Measurements from ENCODE around the gene EED. TPM values are rescaled to one million over a fixed set of nuclear protein-coding genes. Genes with fewer than 3 reads are reported as not detected.

Gene EED
- polyA plus RNA-seq, 1 donor, result 28.0 TPM

- WGBS (ENCODE audit: insufficient coverage, low lambda C conversion rate), result no CpG with 5 or more reads among the region's 1 CpG
- no peak overlapping the region for H3K27ac ChIP-seq (ENCODE audit: low read length)
These were observed 40.2 kb upstream of the EED start for GRCh38 chr11:86204356-86204755.

GRCh38 chr11:86205421-86206336 is 38.9 kb upstream of the EED start:
- Histone ChIP-seq H3K9me3 (ENCODE audit: control insufficient read depth, low read depth, low read length) (no peaks in the 10 kb centered on the region), H3K27me3 (ENCODE audit: control insufficient read depth, insufficient read depth, low read length) (no peaks in the 10 kb centered on the region), H3K4me1 (ENCODE audit: control insufficient read depth, insufficient read depth, low read length) (peaks cover 2% of the 10 kb centered on the region), H3K36me3 (ENCODE audit: control insufficient read depth, insufficient read depth, low read length) (no peaks in the 10 kb centered on the region), H3K4me3 (ENCODE audit: low read length) (no peak overlapping the region), H3K27ac (ENCODE audit: low read length) (no peak overlapping the region)
- DNase-seq, result no peak
- WGBS (ENCODE audit: insufficient coverage, low lambda C conversion rate), result 92% methylated on average over 4 of the region's 11 CpGs

More at GRCh38 chr11:86204356-86204755, 40.2 kb upstream of the EED start:
- DNase-seq, result no peak
- Histone ChIP-seq H3K27me3 (ENCODE audit: control insufficient read depth, insufficient read depth, low read length) (no peaks in the 10 kb centered on the region), H3K36me3 (ENCODE audit: control insufficient read depth, insufficient read depth, low read length) (no peaks in the 10 kb centered on the region), H3K4me1 (ENCODE audit: control insufficient read depth, insufficient read depth, low read length) (peaks cover 2% of the 10 kb centered on the region), H3K4me3 (ENCODE audit: low read length) (no peak overlapping the region), H3K9me3 (ENCODE audit: control insufficient read depth, low read depth, low read length) (no peaks in the 10 kb centered on the region)

GRCh38 chr11:86206337-86206695 is 38.2 kb upstream of the EED start:
- Histone ChIP-seq H3K27me3 (ENCODE audit: control insufficient read depth, insufficient read depth, low read length) (no peaks in the 10 kb centered on the region), H3K27ac (ENCODE audit: low read length) (no peak overlapping the region), H3K4me3 (ENCODE audit: low read length) (no peak overlapping the region), H3K36me3 (ENCODE audit: control insufficient read depth, insufficient read depth, low read length) (no peaks in the 10 kb centered on the region), H3K4me1 (ENCODE audit: control insufficient read depth, insufficient read depth, low read length) (peaks cover 2% of the 10 kb centered on the region), H3K9me3 (ENCODE audit: control insufficient read depth, low read depth, low read length) (no peaks in the 10 kb centered on the region)
- no peak for DNase-seq
- WGBS (ENCODE audit: insufficient coverage, low lambda C conversion rate), result no CpG with 5 or more reads among the region's 2 CpGs

GRCh38 chr11:86207413-86207812 is 37.1 kb upstream of the EED start:
- no peak overlapping the region for H3K4me3 ChIP-seq (ENCODE audit: low read length)
- whole genome bisulfite sequencing (ENCODE audit: insufficient coverage, low lambda C conversion rate), result 93% methylated on average over 2 of the region's 2 CpGs

GRCh38 chr11:86208572-86208971 is 36.0 kb upstream of the EED start:
- Histone ChIP-seq H3K36me3 (ENCODE audit: control insufficient read depth, insufficient read depth, low read length) (no peaks in the 10 kb centered on the region), H3K27me3 (ENCODE audit: control insufficient read depth, insufficient read depth, low read length) (no peaks in the 10 kb centered on the region), H3K27ac (ENCODE audit: low read length) (no peak overlapping the region), H3K4me3 (ENCODE audit: low read length) (no peak overlapping the region), H3K4me1 (ENCODE audit: control insufficient read depth, insufficient read depth, low read length) (no peaks in the 10 kb centered on the region), H3K9me3 (ENCODE audit: control insufficient read depth, low read depth, low read length) (no peaks in the 10 kb centered on the region)
- DNase-seq, result no peak

More at GRCh38 chr11:86207413-86207812, 37.1 kb upstream of the EED start:
- DNase-seq, result no peak
- H3K9me3 ChIP-seq (ENCODE audit: control insufficient read depth, low read depth, low read length), result no peaks in the 10 kb centered on the region
- no peaks in the 10 kb centered on the region for H3K4me1 ChIP-seq (ENCODE audit: control insufficient read depth, insufficient read depth, low read length)
- H3K27ac ChIP-seq (ENCODE audit: low read length), result no peak overlapping the region
- H3K36me3 ChIP-seq (ENCODE audit: control insufficient read depth, insufficient read depth, low read length), result no peaks in the 10 kb centered on the region
- no peaks in the 10 kb centered on the region for H3K27me3 ChIP-seq (ENCODE audit: control insufficient read depth, insufficient read depth, low read length)

- Histone ChIP-seq H3K27me3 (ENCODE audit: control insufficient read depth, insufficient read depth, low read length) (no peaks in the 10 kb centered on the region), H3K9me3 (ENCODE audit: control insufficient read depth, low read depth, low read length) (no peaks in the 10 kb centered on the region), H3K27ac (ENCODE audit: low read length) (no peak overlapping the region), H3K36me3 (ENCODE audit: control insufficient read depth, insufficient read depth, low read length) (no peaks in the 10 kb centered on the region), H3K4me3 (ENCODE audit: low read length) (no peak overlapping the region), H3K4me1 (ENCODE audit: control insufficient read depth, insufficient read depth, low read length) (no peaks in the 10 kb centered on the region)
- WGBS (ENCODE audit: insufficient coverage, low lambda C conversion rate), result no CpG with 5 or more reads among the region's 9 CpGs
- no peak for DNase-seq
These were observed 34.5 kb upstream of the EED start for GRCh38 chr11:86209806-86210657.

GRCh38 chr11:86210898-86211297 is 33.7 kb upstream of the EED start:
- no peaks in the 10 kb centered on the region for H3K4me1 ChIP-seq (ENCODE audit: control insufficient read depth, insufficient read depth, low read length)
- H3K4me3 ChIP-seq (ENCODE audit: low read length), result no peak overlapping the region
- WGBS (ENCODE audit: insufficient coverage, low lambda C conversion rate), result no CpG with 5 or more reads among the region's 4 CpGs
- no peak overlapping the region for H3K27ac ChIP-seq (ENCODE audit: low read length)
- no peaks in the 10 kb centered on the region for H3K27me3 ChIP-seq (ENCODE audit: control insufficient read depth, insufficient read depth, low read length)
- no peaks in the 10 kb centered on the region for H3K9me3 ChIP-seq (ENCODE audit: control insufficient read depth, low read depth, low read length)
- DNase-seq, result no peak
- no peaks in the 10 kb centered on the region for H3K36me3 ChIP-seq (ENCODE audit: control insufficient read depth, insufficient read depth, low read length)

- no peaks in the 10 kb centered on the region for H3K9me3 ChIP-seq (ENCODE audit: control insufficient read depth, low read depth, low read length)
- 80% methylated on average over 2 of the region's 4 CpGs for WGBS (ENCODE audit: insufficient coverage, low lambda C conversion rate)
- no peak for DNase-seq
- no peak overlapping the region for H3K27ac ChIP-seq (ENCODE audit: low read length)
- H3K4me1 ChIP-seq (ENCODE audit: control insufficient read depth, insufficient read depth, low read length), result no peaks in the 10 kb centered on the region
- no peaks in the 10 kb centered on the region for H3K27me3 ChIP-seq (ENCODE audit: control insufficient read depth, insufficient read depth, low read length)
- no peak overlapping the region for H3K4me3 ChIP-seq (ENCODE audit: low read length)
- H3K36me3 ChIP-seq (ENCODE audit: control insufficient read depth, insufficient read depth, low read length), result no peaks in the 10 kb centered on the region
These were observed 32.9 kb upstream of the EED start for GRCh38 chr11:86211619-86212018.

GRCh38 chr11:86212019-86212611 is 32.4 kb upstream of the EED start:
- no peaks in the 10 kb centered on the region for H3K27me3 ChIP-seq (ENCODE audit: control insufficient read depth, insufficient read depth, low read length)
- no peak for DNase-seq
- H3K27ac ChIP-seq (ENCODE audit: low read length), result no peak overlapping the region
- no CpG with 5 or more reads among the region's 2 CpGs for WGBS (ENCODE audit: insufficient coverage, low lambda C conversion rate)
- H3K4me1 ChIP-seq (ENCODE audit: control insufficient read depth, insufficient read depth, low read length), result no peaks in the 10 kb centered on the region
- no peaks in the 10 kb centered on the region for H3K9me3 ChIP-seq (ENCODE audit: control insufficient read depth, low read depth, low read length)
- H3K4me3 ChIP-seq (ENCODE audit: low read length), result no peak overlapping the region
- no peaks in the 10 kb centered on the region for H3K36me3 ChIP-seq (ENCODE audit: control insufficient read depth, insufficient read depth, low read length)

GRCh38 chr11:86214710-86215109 is 29.8 kb upstream of the EED start:
- no peak overlapping the region for H3K4me3 ChIP-seq (ENCODE audit: low read length)
- H3K27ac ChIP-seq (ENCODE audit: low read length), result no peak overlapping the region
- no CpG with 5 or more reads among the region's 1 CpG for WGBS (ENCODE audit: insufficient coverage, low lambda C conversion rate)
- H3K9me3 ChIP-seq (ENCODE audit: control insufficient read depth, low read depth, low read length), result no peaks in the 10 kb centered on the region
- no peaks in the 10 kb centered on the region for H3K36me3 ChIP-seq (ENCODE audit: control insufficient read depth, insufficient read depth, low read length)
- no peak for DNase-seq
- H3K4me1 ChIP-seq (ENCODE audit: control insufficient read depth, insufficient read depth, low read length), result no peaks in the 10 kb centered on the region
- H3K27me3 ChIP-seq (ENCODE audit: control insufficient read depth, insufficient read depth, low read length), result no peaks in the 10 kb centered on the region
